K562 (cell line): Measurements from ENCODE around the gene CTAG2. TPM values are rescaled to one million over a fixed set of nuclear protein-coding genes. Genes with fewer than 3 reads are reported as not detected.

Experiments
- ATAC-seq: fragments of 200-7000 bp; cut with Tn5 transposase; 3 replicates; pipeline ENCODE4 v1.9.1; 2020; ENCODE audit warnings: moderate library complexity
- BruUV-seq: library from RNA; stranded (reverse); fragments of 400-500 nt; replicated peaks from 2 replicates; lab custom pipeline; 2021; lab: Mats Ljungman, UMichigan
- CTCF ChIA-PET: fragments of 300-600 bp; formaldehyde crosslinking; extraction: SDS; loops from one replicate; lab custom pipeline; 2021; ENCODE audit warnings: low intra/inter-chr PET ratio; lab: Yijun Ruan, JAX
- POLR2A ChIA-PET: fragments of 300-600, 350-650 bp; sonication (Branson Sonifier 250); formaldehyde crosslinking; extraction: SDS; loops from one replicate; lab custom pipeline; 2021; ENCODE audit warnings: antibody characterized with exemption, inconsistent platforms; lab: Yijun Ruan, JAX
- DNase-seq, 4 experiments: peaks; one replicate each; pipeline versions ENCODE4 v3.0.0 to v3.0.0-alpha.2; 2011 to 2018; ENCODE audit warnings: low spot score in 3 of 4, mixed read lengths in 3 of 4; ENCODE audit errors: extremely low read depth in 1 of 4
- FAIRE-seq: peaks from 2 replicates; lab custom pipeline; 2011; peaks lifted over from hg19 to GRCh38; lab: Jason Lieb, UNC
- H2AFZ ChIP-seq: 2 replicates; pipeline ENCODE4 v1.6.0; 2011; ENCODE audit warnings: low read depth, low read length, control low read depth, inconsistent platforms
- H3K27ac ChIP-seq: fragments of 200-600 bp; 3 replicates; pipeline ENCODE4 v1.8.0; 2011; ENCODE audit warnings: low read depth, mild to moderate bottlenecking, control low read depth, inconsistent platforms, low read length, moderate library complexity, mixed read lengths; ENCODE audit errors: extremely low read depth
- H3K27me3 ChIP-seq, 2 experiments: fragments of 300-600 bp in 1 of 2; 2 replicates in 1 of 2; 3 replicates in 1 of 2; pipeline versions ENCODE4 v1.6.0 to v1.8.0; 2011; ENCODE audit warnings: inconsistent platforms in 2 of 2, low read length in 2 of 2, mild to moderate bottlenecking in 1 of 2, mixed read lengths in 1 of 2, moderate library complexity in 1 of 2; ENCODE audit not compliant: control insufficient read depth in 2 of 2, insufficient read depth in 2 of 2
- H3K36me3 ChIP-seq: fragments of 300-600 bp; 3 replicates; pipeline ENCODE4 v1.8.0; 2011; ENCODE audit warnings: mild to moderate bottlenecking, low read length, inconsistent platforms; ENCODE audit not compliant: control insufficient read depth, insufficient read depth
- H3K4me1 ChIP-seq, 2 experiments: fragments of 200-600 bp in 1 of 2; replicated peaks in 1 of 2; 2 replicates in 1 of 2; 3 replicates in 1 of 2; pipeline versions ENCODE4 v1.5.1 to v1.8.0; 2011; ENCODE audit warnings: inconsistent platforms in 2 of 2, low read length in 2 of 2, mild to moderate bottlenecking in 1 of 2, mixed read lengths in 1 of 2, moderate library complexity in 1 of 2; ENCODE audit not compliant: control insufficient read depth in 2 of 2, insufficient read depth in 2 of 2
- H3K4me2 ChIP-seq: 2 replicates; pipeline ENCODE4 v1.6.1; 2011; ENCODE audit warnings: low read length, control low read depth, inconsistent platforms, mixed read lengths; ENCODE audit not compliant: insufficient read depth
- H3K4me3 ChIP-seq: fragments of 200-600 bp; sonication (generic), shearing (Covaris generic); 2 replicates; pipeline ENCODE4 v1.5.1; 2016; ENCODE audit warnings: control low read depth, inconsistent platforms
- H3K79me2 ChIP-seq: fragments of 200-600 bp; 3 replicates; pipeline ENCODE4 v1.8.0; 2011; ENCODE audit warnings: low read length, inconsistent platforms; ENCODE audit not compliant: control insufficient read depth, insufficient read depth
- H3K9ac ChIP-seq, 2 experiments: 2 replicates each; pipeline versions ENCODE4 v1.6.0 to v1.6.1; 2011; ENCODE audit warnings: low read depth in 2 of 2, low read length in 2 of 2, control low read depth in 1 of 2, inconsistent platforms in 1 of 2, mild to moderate bottlenecking in 1 of 2, mixed read lengths in 1 of 2; ENCODE audit not compliant: insufficient read depth in 1 of 2
- H3K9me1 ChIP-seq: one replicate; pipeline ENCODE4 v1.6.0; 2011; ENCODE audit warnings: inconsistent platforms, mild to moderate bottlenecking, low read length, moderate library complexity; ENCODE audit not compliant: control insufficient read depth, insufficient read depth
- H3K9me3 ChIP-seq: replicated peaks from 2 replicates; pipeline ENCODE4 v1.5.1; 2011; ENCODE audit warnings: low read depth, low read length, inconsistent platforms; ENCODE audit not compliant: control insufficient read depth, insufficient read depth
- H4K20me1 ChIP-seq: replicated peaks from 2 replicates; pipeline ENCODE4 v1.6.1; 2011; ENCODE audit warnings: low read length, inconsistent platforms, mixed read lengths; ENCODE audit not compliant: control insufficient read depth, insufficient read depth
- CHD2 ChIP-seq: IDR thresholded peaks from 2 replicates; pipeline ENCODE4 v1.6.1; 2011; ENCODE audit warnings: low read depth, low read length
- EP400 ChIP-seq: fragments of 450-650 bp; IDR thresholded peaks from 2 replicates; pipeline ENCODE4 v1.6.1; 2017; ENCODE audit warnings: antibody characterized with exemption, mild to moderate bottlenecking, moderate library complexity
- FIP1L1 ChIP-seq: fragments of 200-400 bp; formaldehyde crosslinking; IDR thresholded peaks from 2 replicates; pipeline ENCODE4 v1.6.1; 2018; ENCODE audit warnings: mild to moderate bottlenecking, low read depth, low read length; ENCODE audit not compliant: poor library complexity, severe bottlenecking
- MTA3 ChIP-seq: fragments of 450-650 bp; formaldehyde crosslinking; IDR thresholded peaks from 2 replicates; pipeline ENCODE4 v1.6.1; 2017; ENCODE audit warnings: mild to moderate bottlenecking, borderline replicate concordance
- RUNX1 ChIP-seq: sonication (generic); IDR thresholded peaks from 2 replicates; pipeline ENCODE4 v1.6.1; 2016; ENCODE audit warnings: antibody characterized with exemption, low read depth
- SAP30 ChIP-seq: fragments of 200-600 bp; sonication (generic); IDR thresholded peaks from 2 replicates; pipeline ENCODE4 v1.6.1; 2012; ENCODE audit warnings: borderline replicate concordance, low read depth, mild to moderate bottlenecking, moderate library complexity, low read length, control low read depth, inconsistent platforms; ENCODE audit not compliant: insufficient read depth, poor library complexity, severe bottlenecking
- TBL1XR1 ChIP-seq, 2 experiments: IDR thresholded peaks; 2 replicates each; pipeline ENCODE4 v1.6.1; 2012; ENCODE audit warnings: improper control_type of control experiment in 2 of 2, low read length in 2 of 2, mild to moderate bottlenecking in 1 of 2
- ZNF512 ChIP-seq: IDR thresholded peaks from 2 replicates; pipeline ENCODE4 v1.6.1; 2016; ENCODE audit warnings: missing genetic modification characterization, missing compliant biosample characterization
- WGBS: fragments of 100-300 bp; shearing (Covaris generic); methylation state at CpG from one replicate; pipeline ENCODE4 v1.1.6; 2016; ENCODE audit warnings: low coverage, mixed read lengths; ENCODE audit not compliant: insufficient coverage; ENCODE audit errors: missing lambda C conversion rate; 5-methylcytosine and 5-hydroxymethylcytosine counted together
- in situ Hi-C: fragments of 300-500 bp; cut with MboI; formaldehyde crosslinking; loops from 4 replicates; pipeline ENCODE4 v1.15.0; 2018; ENCODE audit warnings: inconsistent platforms, mixed read lengths
- intact Hi-C: fragments of 100-400 bp; cut with micrococcal nuclease; formaldehyde crosslinking; loops from 2 replicates; pipeline ENCODE4 v1.14.2; 2022
- polyA plus RNA-seq, 8 experiments: library from polyadenylated mRNA; depleted of rRNA in 4 of 8; stranded (reverse) in 5 of 8; unstranded in 3 of 8; fragments of >200 nt; fragmentation: Nextera tagmentation in 2 of 8; fragmentation: Illumina TruSeq in 1 of 8; extraction: Ambion mirVana in 2 of 8; extraction: Trizol in 1 of 8; gene quantifications; 2 replicates each; pipeline versions ENCODE4 v1.2.1 to v1.2.3, GENCODE V29; 2011 to 2014; ENCODE audit warnings: inconsistent platforms in 1 of 8, missing spikeins in 1 of 8
- total RNA-seq, 7 experiments: library from RNA; depleted of rRNA in 6 of 7; stranded (reverse); fragments of >200 nt in 6 of 7; fragmentation: Illumina TruSeq in 2 of 7; extraction: Trizol in 2 of 7; gene quantifications; 2 replicates each; pipeline versions ENCODE4 v1.2.1 to v1.2.3, GENCODE V29; 2011 to 2021; ENCODE audit warnings: low replicate concordance in 1 of 7

CTAG2 gene
- total and polyA plus RNA-seq, 9 of the 15 experiments (the other 6 are each of a cell fraction or from before 2014, with no cell fraction given), result 1.7 to 63.0 (median 18.8) TPM

GRCh38 chrX:154650221-154650510, 3.2 kb downstream of the CTAG2 start:
- H3K4me1 ChIP-seq, result peaks cover 0 to 13% of the 10 kb centered on the region in 2 experiments; a peak in 2 of 5 replicates
- ChIA-PET POLR2A (no interaction called here), CTCF (no interaction called here)
- H2AFZ ChIP-seq, result no peak overlapping the region
- no peak overlapping the region for H3K4me2 ChIP-seq
- H3K36me3 ChIP-seq, result no peaks in the 10 kb centered on the region
- no peak overlapping the region for H3K27ac ChIP-seq
- no peak overlapping the region for H3K9ac ChIP-seq
- H3K27me3 ChIP-seq, result peaks cover 5 to 18% of the 10 kb centered on the region in 2 experiments; a peak in 3 of 5 replicates
- WGBS, result 12% methylated on average over 5 of the region's 13 CpGs
- DNase-seq, result no peak
- in situ Hi-C loops, result loop anchor here (10.0 kb wide), 1 partner anchor 65 kb away; the partner anchor contains the start of gene CTAG1A
- no peaks in the 10 kb centered on the region; the same call in 2 of the 3 replicates for H3K79me2 ChIP-seq
- no peak for FAIRE-seq
- H4K20me1 ChIP-seq, result no peaks in the 10 kb centered on the region
- no peaks in the 10 kb centered on the region for H3K9me3 ChIP-seq
- no peak for ATAC-seq
- intact Hi-C loops, result no loop called here
- no peak for TF ChIP-seq EP400
- no peak for TF ChIP-seq RUNX1
- no peak for TF ChIP-seq MTA3
- TF ChIP-seq FIP1L1, result no peak
- TF ChIP-seq SAP30, result no peak
- no peak for TF ChIP-seq CHD2
- no peak for TF ChIP-seq ZNF512
- no peak for TF ChIP-seq TBL1XR1 (IDR thresholded peaks at IDR 0.05; ENCODE audit: low read length in 2 of 2)
- BruUV-seq, result no TSS peak
- peaks cover 3% of the 10 kb centered on the region for H3K9me1 ChIP-seq
- H3K4me3 ChIP-seq, result no peak overlapping the region
